ENCODE measurements around the gene ANKAR. TPM values are rescaled to one million over a fixed set of nuclear protein-coding genes. Genes with fewer than 3 reads are reported as not detected.

Gene ANKAR, protein sequence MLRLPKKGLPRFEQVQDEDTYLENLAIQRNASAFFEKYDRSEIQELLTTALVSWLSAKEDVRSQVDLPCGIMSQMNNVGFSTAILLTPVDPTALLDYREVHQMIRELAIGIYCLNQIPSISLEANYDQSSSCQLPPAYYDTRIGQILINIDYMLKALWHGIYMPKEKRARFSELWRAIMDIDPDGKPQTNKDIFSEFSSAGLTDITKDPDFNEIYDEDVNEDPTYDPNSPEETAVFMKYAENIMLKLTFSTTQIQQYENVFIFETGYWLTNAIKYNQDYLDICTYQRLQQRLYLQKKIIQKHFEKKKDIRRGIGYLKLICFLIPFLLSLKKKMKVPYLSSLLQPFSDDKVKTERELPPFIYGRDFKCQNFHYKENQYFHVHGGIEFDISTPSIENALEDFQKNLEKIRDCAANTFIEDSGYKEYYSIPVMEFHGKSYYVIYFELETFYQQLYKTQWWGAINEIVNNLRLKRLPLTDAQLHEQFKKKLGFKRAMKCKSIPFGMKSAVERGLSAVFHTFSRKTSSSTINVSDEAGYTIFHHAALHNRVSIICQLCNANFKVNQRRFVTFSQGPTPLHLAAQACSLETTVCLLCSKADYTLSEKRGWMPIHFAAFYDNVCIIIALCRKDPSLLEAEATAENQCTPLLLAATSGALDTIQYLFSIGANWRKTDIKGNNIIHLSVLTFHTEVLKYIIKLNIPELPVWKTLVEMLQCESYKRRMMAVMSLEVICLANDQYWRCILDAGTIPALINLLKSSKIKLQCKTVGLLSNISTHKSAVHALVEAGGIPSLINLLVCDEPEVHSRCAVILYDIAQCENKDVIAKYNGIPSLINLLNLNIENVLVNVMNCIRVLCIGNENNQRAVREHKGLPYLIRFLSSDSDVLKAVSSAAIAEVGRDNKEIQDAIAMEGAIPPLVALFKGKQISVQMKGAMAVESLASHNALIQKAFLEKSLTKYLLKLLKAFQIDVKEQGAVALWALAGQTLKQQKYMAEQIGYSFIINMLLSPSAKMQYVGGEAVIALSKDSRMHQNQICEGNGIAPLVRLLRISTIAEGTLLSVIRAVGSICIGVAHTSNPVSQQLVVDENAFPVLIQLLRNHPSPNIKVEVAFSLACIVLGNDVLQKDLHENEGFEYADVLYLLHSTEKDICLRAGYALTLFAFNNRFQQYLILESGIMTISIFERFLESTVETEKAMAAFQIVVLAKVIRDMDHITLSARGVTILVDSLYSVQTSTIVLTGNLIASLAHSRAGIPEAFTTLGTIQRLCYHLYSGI (N-terminal part only)
- 10.3 TPM for total RNA-seq
- long read RNA-seq, partial matches to known transcripts = 1 of 4 reads
- long read RNA-seq, other reads (novel, unspliced or antisense) = 3 of 4 reads

DNA sequence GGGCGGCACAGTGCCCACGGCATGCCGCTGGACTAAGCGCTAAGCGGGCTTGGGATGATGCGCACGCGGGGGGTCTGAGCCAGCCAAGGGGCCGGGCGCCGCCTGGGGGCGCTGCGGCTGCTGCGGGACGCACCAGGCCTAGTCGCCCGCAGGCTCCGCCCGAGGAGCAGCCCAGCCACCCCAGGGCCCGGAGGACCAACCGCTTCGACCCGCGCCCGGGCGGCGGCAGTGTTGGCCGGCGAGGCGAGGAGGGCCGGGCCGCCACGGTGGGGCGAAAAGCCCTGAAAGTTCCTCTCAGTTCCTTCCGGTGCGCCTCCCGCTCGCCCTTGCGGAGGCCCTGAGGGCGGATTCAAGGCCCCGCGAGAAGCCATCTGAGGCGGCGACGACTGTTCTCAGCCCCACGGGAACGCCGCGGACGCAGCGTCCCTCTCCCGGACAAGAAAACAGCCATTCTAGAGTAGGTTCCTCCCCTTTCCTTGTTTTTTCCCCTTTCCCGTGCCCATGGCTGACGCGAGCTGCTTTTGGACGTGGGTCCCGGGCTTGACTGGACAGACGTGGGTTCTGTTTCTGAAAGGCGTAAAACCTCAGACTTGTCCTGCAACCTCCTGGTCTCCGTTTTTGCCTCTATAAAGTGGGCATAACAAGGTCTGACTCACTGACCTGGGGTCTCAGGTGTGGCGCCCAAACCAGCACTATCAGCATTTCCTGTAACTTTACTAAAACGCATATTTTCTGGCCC lies at the start of gene ANKAR:
Gene ANKAR (plus strand): TSS at position 297 of the 739 bp plus-strand sequence. CDS start 1,821 bp downstream, outside the sequence.
- peak; percentile 94 for DNase-seq (ENCODE audit: low spot score)
- intact Hi-C loops (cut with DNase I) = loop anchor here (1.0 to 2.0 kb wide), 3 partner anchors 13 to 88 kb away; partner anchors contain the start of genes ASNSD1 and OSGEPL1

DNA sequence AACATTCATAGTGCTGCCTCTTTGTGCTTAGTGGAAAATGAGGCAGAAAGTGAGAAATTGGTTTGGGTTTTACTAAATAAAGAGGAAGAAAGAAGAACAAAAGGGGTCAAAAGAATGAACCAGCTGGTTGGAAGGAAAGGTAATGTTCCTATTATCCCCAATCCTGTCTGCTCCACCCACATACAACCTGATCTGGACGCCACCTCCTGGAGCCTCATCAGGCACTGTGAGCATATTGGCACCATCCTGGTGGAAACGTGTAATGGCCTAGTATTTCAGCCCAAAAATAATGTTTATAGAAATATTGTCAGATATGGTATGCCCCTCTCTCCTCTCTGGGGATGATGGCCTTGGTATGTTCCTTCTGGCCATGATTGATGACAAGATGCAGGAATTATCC lies 48.8 kb upstream of the ANKAR start:
- intact Hi-C loops (cut with DNase I) = no loop called here
- no peak for DNase-seq (ENCODE audit: low spot score)

- DNase-seq (ENCODE audit: low spot score) = no peak
- intact Hi-C loops (cut with DNase I) = no loop called here
Observed at GRCh38 chr2:189627789-189628188, 46.7 kb upstream of the ANKAR start.

DNA sequence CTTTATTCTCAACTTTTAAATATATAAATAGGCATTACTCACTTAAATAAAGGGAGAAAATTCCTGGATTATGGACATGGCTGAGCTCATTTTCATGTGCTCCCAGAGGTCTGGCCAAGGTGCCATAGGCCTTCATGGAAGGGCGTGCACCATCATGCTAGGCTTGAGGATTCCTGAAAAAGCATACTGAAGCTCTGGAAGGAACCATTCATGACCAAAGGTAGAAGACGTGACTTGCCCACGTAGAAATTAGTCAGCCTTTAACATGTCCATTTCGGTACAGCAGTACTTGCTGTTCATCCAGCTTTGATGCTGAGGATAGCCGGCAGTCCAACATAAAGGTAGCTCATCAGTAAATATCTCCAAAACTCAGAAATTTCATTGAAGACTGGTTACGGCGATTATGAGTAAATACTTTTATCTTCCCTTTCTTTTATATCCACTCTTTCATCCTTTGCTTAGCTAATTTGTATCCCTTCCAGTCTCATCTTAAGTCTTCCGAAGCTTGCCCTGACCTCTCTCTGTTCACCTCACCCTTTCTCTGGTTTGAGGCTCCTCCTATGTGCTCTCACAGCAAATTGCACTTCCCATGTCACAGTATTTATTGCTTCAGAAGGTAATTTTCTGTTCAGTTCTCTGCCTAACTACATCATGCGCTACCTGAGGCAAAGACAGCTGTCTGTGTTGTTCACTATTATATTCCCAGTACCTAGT lies 45.5 kb upstream of the ANKAR start:
- intact Hi-C loops (cut with DNase I) = no loop called here
- no peak for DNase-seq (ENCODE audit: low spot score)

GRCh38 chr2:189629531-189630453 lies 44.7 kb upstream of the ANKAR start:
- intact Hi-C loops (cut with DNase I) = loop anchor here (5.0 kb wide), 1 partner anchor 162 kb away; no protein-coding TSS in a partner anchor

GRCh38 chr2:189631849-189632248 lies 42.6 kb upstream of the ANKAR start:
- DNase-seq (ENCODE audit: low spot score) = no peak
- intact Hi-C loops (cut with DNase I) = loop anchor here (5.0 kb wide), 1 partner anchor 165 kb away; no protein-coding TSS in a partner anchor

More at GRCh38 chr2:189629531-189630453, 44.7 kb upstream of the ANKAR start:
- no peak for DNase-seq (ENCODE audit: low spot score)

- no peak for DNase-seq (ENCODE audit: low spot score)
- intact Hi-C loops (cut with DNase I) = loop anchor here (5.0 kb wide), 1 partner anchor 166 kb away; no protein-coding TSS in a partner anchor
Observed at GRCh38 chr2:189633392-189633811, 41.1 kb upstream of the ANKAR start.

DNA sequence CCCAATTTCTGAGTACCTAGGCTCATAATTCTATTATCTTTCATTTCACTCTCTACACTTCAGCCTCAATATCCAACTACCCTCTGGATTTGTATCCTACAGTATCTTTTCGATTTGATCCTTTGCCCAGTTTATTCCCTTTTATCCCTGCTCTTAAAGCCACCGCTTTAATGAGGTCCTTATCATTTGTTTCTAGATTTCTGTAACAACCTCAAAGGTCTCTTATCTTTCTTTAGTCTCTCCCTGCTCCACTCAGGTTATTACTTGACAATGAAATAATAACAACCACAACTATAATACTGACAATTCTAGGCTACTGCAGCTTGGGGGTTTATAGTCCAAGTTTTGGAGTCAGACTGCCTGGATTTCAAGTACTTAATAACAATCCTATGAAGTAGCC lies 39.1 kb upstream of the ANKAR start:
- DNase-seq (ENCODE audit: low spot score) = no peak
- intact Hi-C loops (cut with DNase I) = no loop called here

GRCh38 chr2:189638301-189639006 lies 36.0 kb upstream of the ANKAR start:
- no peak for DNase-seq (ENCODE audit: low spot score)
- intact Hi-C loops (cut with DNase I) = no loop called here

DNA sequence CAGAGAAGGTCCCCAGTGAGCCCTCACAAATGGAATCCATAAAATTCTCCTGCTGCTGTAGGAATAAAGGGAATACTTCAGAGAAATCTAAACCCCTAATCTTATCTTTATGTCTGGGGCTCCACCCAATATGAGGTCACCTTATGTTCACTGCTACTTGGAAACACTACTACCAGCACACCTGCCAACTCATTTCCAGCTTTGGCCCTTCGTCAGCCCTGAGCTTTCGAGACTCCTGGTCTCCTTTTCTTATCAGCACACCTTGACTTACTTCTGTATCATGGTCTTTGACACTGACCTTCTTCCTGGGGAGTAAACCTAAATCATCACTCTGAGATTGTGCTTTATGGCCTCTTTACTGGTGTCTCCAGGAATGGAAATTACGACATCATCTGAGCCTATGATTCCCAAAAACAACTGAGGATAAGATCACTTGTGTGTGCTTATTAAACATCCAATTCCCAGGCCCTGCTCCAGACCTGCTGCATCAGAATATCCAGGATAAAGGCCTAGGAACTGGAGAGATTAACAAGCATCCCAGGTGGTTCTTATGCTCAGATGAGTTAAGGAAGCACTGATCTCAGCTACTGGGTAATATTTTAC lies 35.4 kb upstream of the ANKAR start:
- intact Hi-C loops (cut with DNase I) = no loop called here
- DNase-seq (ENCODE audit: low spot score) = no peak

- no peak for DNase-seq (ENCODE audit: low spot score)
- intact Hi-C loops (cut with DNase I) = no loop called here
Observed at GRCh38 chr2:189641002-189641401, 33.5 kb upstream of the ANKAR start.

- intact Hi-C loops (cut with DNase I) = no loop called here
Observed at GRCh38 chr2:189641590-189641989, 32.9 kb upstream of the ANKAR start.

GRCh38 chr2:189646521-189646920 lies 27.9 kb upstream of the ANKAR start:
- intact Hi-C loops (cut with DNase I) = no loop called here
- DNase-seq (ENCODE audit: low spot score) = no peak

More at GRCh38 chr2:189641590-189641989, 32.9 kb upstream of the ANKAR start:
- DNase-seq (ENCODE audit: low spot score) = no peak

DNA sequence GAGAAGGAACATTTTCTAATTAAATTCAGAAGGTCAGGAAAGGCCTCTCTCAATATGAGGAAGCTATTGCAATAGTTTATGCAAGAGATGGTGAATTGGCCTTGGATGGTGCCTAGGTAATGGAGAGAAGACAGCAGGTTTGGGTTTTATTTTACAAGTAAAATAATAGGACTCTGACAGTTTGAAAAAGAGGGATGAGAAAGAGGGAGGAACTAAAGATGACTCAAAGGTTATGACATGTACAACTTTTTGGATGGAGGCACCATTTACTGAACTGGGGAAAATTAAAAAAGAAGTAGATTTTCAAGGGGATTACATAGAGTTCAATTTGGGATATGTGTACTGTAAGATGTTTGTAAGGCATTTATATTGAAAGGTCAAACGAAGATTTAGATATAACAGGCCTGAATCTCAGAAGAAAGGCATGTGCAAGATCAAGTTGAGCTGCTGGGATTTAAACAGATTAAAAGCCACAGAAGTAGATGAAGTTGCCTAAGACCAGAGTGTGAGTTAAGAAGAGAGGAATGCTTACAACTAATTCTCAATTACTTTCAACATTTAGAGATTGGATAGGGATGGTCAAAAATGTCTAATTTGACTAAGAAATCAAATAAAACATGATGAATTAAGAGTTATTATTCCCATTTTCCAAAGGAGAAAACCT lies 25.5 kb upstream of the ANKAR start:
- intact Hi-C loops (cut with DNase I) = no loop called here
- no peak for DNase-seq (ENCODE audit: low spot score)

DNA sequence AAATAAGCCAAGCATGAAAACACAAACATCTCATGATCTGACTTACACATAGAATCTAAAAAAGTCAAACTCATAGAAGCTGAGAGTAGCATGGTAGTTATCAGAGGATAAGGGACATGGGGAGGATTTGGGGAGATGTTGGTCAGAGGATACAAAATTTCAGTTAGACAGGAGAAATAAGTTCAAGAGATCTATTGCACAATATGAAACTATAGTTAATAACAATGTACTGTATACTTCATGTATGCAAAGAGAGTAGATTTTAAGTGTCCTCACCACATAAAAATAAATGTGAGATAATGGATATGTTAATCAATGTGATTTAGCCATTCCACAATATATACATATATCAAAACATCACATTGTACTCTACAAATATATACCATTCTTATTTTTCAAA lies 23.2 kb upstream of the ANKAR start:
- DNase-seq (ENCODE audit: low spot score) = no peak
- intact Hi-C loops (cut with DNase I) = no loop called here

Data from cardiac septum (tissue), 1 donor.